GM21737 (cell line): ENCODE data around the gene ABCA12.

Experiments used
- ATAC-seq: cut with Tn5 transposase; IDR thresholded peaks from one replicate; pipeline ENCODE4 v1.9.1; 2021; ENCODE audit warnings: mild to moderate bottlenecking, moderate library complexity; ENCODE audit not compliant: unreplicated experiment

Gene ABCA12

GRCh38 chr2:215049341-215049740, 89.1 kb downstream of the ABCA12 start:
- ATAC-seq: no peak

GRCh38 chr2:215038421-215038820, 100.0 kb downstream of the ABCA12 start:
- no peak for ATAC-seq

- ATAC-seq: no peak
Observed at GRCh38 chr2:215036314-215036713, 102.1 kb downstream of the ABCA12 start.

- ATAC-seq: no peak
Observed at GRCh38 chr2:215034154-215034553, 104.3 kb downstream of the ABCA12 start.

- no peak for ATAC-seq
Observed at GRCh38 chr2:215032153-215032552, 106.3 kb downstream of the ABCA12 start.

GRCh38 chr2:215031321-215031720, 107.1 kb downstream of the ABCA12 start:
- no peak for ATAC-seq

GRCh38 chr2:215029936-215030335, 108.5 kb downstream of the ABCA12 start:
- no peak for ATAC-seq

GRCh38 chr2:215028231-215028630, 110.2 kb downstream of the ABCA12 start:
- ATAC-seq: no peak

- no peak for ATAC-seq
Observed at GRCh38 chr2:215027779-215028178, 110.6 kb downstream of the ABCA12 start.

- no peak for ATAC-seq
Observed at GRCh38 chr2:215022910-215023309, 115.5 kb downstream of the ABCA12 start.

GRCh38 chr2:215022418-215022817, 116.0 kb downstream of the ABCA12 start:
- no peak for ATAC-seq

GRCh38 chr2:215020283-215020682, 118.1 kb downstream of the ABCA12 start:
- ATAC-seq: no peak

- ATAC-seq: no peak
Observed at GRCh38 chr2:215019521-215020145, 118.8 kb downstream of the ABCA12 start.

GRCh38 chr2:215019085-215019484, 119.3 kb downstream of the ABCA12 start:
- no peak for ATAC-seq

GRCh38 chr2:215015421-215015820, 123.0 kb downstream of the ABCA12 start:
- ATAC-seq: no peak

- ATAC-seq: no peak
Observed at GRCh38 chr2:215010390-215010789, 128.0 kb downstream of the ABCA12 start.

GRCh38 chr2:215003001-215003400, 135.4 kb downstream of the ABCA12 start:
- ATAC-seq: no peak

- no peak for ATAC-seq
Observed at GRCh38 chr2:215002500-215002899, 135.9 kb downstream of the ABCA12 start.

- no peak for ATAC-seq
Observed at GRCh38 chr2:215000721-215001120, 137.7 kb downstream of the ABCA12 start.

GRCh38 chr2:214995926-214996670, 142.3 kb downstream of the ABCA12 start:
- peak; percentile 90 for ATAC-seq

- no peak for ATAC-seq
Observed at GRCh38 chr2:214995409-214995808, 143.0 kb downstream of the ABCA12 start.

- ATAC-seq: no peak
Observed at GRCh38 chr2:214992911-214993310, 145.5 kb downstream of the ABCA12 start.

GRCh38 chr2:214989187-214989586, 149.2 kb downstream of the ABCA12 start:
- ATAC-seq: no peak
